Measurements from ENCODE around the gene SH3RF3.

Gene SH3RF3

DNA sequence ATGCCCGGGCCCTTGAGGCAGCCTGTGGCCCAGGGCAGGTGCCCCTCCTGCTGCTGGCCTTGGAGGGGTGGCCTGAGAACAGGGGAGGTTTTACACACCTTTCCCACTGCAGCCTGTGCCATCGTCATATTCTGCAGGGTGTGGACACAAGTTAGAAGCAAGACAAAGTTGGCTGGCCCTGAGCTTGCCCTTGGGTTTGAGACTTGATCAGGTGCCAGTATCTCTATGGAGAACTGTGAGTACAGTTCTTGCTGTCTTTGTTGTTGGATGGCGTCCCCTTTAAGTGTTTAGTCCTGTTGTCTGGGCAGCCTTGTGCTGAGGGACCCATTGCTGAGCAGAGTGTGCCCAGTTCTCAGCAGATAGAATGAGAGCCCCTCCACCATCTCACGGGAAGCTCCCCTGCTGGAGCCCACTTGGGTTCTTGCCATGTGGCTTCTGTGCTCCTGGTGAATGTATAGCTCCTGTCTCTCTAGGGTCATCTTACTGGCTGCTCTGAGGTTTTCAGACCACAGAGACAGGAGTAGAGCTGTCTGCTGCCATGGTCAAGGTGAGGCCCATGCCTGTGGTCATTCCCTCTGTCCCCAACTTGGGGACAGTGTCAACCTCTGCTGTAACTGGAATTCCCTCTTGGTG lies 115.9 kb downstream of the SH3RF3 start:
- no peak for DNase-seq

DNA sequence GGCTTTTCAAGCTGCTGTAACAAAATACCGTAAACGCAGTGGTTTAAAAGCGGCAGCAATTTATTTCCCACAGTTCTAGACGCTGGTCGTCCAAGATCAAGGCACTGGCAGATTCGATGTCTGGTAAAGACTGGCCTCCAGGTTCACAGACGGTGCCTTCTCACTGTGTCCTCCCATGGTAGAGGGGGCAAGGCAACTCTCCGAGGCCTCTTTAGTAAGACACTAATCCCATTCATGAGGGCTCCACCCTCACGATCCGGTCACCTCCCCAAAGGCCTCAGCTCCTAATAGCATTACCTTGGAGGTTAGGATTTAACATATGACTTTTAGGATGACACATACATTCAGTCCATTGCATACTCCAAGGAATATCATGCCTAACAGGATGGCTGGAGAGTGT lies 117.2 kb downstream of the SH3RF3 start:
- no peak for DNase-seq

DNA sequence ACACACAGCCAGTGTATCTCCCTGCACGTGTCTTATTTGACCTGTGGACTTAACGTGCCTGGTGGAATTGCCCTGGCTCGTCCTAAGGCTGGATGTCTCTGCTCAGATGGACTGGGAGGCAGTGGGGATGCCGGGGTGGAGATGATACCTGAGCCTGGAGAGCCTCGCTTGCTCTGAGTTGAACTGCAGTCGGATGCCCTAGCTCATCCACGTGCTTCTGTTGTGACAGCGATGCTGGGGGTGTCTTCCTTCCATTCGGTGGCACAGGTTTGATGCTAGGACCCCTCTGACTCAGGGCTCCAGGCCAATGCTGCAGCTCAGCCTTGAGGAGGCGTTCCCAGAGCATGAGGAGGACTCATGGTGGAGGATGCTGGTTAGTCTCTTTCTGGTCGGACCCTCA lies 117.6 kb downstream of the SH3RF3 start:
- DNase-seq, result no peak

DNA sequence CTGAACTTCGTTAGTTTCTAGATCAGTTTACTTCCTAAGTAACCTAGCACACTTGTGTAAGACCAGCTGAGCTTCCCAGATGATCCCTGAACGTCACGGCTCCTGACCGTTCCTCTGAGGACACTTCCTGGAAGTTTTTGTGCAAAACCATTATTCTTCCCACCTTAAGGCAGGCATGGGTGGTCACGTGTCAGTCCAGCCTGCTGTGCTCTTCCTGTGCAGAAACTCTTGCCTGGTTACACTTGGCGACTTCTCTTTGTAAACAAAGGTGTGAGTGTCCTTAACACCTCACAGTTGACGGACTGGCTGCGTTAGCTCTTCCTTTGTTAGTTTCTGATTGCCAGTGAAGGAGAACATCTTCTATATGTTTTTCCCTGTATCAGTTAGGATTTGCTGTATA lies 118.3 kb downstream of the SH3RF3 start:
- DNase-seq, result no peak

DNA sequence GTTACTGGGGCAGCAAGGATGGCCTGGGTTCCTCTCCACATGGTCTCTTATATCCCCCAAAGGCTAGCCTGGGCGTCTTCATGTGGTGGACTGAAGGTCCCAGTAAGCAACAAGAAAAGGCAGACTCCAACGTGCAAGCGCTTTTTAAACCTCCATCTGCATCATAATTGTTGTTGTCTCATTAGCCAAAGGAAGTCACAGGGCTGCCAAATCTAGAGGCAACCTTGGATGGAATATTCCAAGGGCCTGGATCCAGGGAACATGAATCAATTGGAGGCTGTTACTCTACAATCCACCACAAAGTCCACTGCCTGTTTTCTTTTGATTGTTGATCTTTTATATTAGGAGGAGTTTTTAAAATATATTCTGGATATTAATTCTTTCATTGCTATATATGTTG lies 118.8 kb downstream of the SH3RF3 start:
- no peak for DNase-seq

DNA sequence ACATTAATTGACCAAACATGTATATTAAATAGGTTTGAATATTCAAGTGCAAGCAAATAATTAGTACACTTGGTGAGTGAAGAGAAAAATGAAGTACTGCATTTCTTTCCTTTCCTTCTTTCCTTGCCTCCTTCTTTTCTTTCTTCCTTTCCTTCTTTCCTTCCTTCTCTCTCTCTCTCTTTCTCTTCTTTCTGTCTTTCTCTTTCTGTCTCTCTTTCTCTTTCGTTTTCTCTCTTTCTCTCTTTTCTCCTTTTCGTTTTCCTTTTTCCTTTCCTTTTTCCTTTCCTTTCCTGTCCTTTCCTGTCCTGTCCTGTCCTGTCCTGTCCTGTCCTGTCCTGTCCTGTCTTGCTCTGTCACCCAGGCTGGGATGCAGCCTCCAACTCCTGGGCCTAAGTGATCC lies 119.6 kb downstream of the SH3RF3 start:
- DNase-seq, result no peak

DNA sequence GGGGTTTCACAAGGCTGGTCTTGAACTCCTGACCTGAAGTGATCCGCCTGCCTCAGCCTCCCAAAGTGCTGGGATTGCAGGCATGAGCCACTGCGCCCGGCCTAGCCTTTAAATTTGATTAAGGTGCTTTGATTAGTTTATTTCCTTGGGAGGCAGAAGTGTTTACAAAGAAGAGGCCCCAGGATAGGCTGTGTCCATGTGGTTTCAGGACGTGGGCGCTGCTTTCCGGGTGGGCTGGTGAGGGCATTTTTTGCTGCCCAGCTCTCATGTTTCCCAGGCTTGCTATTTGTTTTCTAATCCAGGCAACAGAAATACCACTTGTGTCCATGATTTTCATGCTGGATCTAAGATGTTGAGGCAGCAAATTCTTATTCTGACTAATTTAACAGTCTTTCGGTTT lies 124.2 kb downstream of the SH3RF3 start:
- DNase-seq, result no peak

DNA sequence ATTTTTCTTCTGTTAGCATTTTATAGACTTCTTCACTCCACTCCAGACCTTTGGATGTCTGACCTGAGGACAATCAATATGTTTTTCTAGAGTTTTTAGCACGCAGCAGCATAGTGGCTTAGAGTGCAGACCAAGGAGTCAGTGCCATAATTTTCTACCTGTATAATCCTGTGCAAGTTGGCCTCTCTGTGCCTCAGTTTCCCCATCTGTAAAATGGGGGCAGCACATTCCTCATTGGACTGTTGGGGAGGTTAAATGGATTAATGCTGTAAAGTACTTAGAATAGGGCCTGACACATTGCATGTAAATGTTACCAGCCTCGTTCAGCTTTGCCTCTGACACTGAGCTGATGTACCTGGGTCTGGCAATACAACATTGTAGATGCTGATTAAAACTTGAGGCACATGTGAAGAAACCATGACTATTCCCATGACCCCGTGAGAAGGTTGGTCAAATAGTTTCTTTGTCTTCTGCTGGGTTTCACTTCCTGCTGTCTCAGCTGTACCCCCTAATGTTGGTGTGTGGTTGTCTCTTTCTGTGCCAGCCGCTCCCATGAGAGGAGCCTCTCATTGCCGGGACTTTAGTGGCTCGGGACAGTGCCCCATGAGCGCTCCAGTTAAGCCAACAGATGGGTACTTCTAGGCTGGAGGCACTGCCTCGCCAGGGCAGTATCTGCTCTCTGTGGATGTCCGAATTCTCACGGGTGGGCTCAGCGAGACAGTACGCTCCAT lies 125.3 kb downstream of the SH3RF3 start:
- no peak for DNase-seq

DNA sequence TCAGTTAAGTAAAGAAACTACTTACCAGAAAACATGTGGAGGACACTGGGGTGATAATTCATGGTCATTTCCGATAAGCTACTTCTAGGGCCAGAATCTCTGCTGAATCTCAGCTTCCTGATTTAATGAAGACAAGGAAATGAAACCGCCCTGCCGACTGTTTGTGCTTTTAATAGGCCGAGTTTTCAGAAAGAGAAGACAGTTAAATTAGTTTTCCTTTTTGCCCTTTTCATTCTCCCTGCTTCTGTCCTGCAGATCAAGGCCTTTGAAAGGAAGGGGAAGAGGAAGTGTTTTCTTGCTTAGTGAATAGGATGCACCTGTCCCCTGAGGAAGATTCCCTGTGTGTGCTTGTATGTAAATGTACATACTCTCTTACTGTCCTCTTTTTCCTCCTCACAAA lies 126.6 kb downstream of the SH3RF3 start:
- DNase-seq, result no peak

DNA sequence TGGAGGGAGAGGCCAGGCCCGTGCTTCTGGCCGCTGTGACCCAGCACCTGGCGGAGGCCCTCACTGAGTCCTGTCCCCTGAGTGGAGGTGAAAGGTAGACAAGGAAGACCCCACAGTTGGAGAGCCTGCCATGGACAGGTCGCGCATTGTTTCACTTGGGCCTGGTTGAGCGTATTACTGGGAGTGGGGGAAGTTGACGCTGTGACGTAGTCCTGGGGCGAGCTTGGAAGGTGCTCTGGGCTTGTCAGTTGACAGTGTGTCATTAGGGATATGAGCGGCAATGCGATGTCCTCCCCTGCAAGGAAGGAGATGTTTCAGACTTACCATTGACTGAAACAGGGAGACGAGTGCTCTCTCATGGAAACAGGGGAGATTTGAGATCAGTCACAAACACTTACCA lies 127.1 kb downstream of the SH3RF3 start:
- no peak for DNase-seq

DNA sequence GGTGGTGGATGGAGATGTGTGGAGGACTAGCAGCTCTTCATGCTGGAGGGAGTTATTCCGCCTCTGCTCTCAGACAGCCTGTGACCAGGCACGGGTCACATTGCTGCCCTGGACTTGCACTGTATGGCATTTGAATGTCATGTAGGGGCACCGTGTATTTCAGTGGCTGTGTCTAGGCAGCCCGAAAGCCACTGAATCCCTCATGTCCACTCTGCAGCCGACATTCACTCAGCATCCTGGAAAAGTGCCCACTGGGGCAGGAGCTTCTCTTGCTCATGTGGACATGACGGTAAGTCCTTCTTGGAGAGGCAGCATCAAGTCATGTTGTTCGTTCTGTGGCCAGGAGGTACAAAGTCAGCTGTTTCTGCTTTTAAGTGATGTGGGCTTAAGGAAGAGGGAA lies 127.9 kb downstream of the SH3RF3 start:
- DNase-seq, result no peak

DNA sequence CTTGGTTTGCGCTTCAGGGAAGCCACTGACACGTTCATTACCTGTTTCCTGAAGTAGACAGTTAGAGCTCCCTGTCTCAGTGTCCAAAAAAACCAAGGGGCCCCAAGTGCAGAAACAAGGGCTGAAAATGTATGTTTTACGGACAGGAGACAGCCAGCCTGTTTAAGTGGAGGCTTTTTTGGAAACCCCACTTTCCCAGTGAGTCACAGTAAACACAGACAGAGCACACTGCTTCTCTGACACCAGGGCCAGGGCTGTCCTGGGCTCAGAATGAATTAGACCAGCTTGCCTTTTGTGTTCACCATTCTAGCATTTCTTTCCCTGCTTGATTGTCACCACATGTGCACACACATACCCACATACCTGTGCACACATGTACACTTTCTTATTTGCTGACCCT lies 128.6 kb downstream of the SH3RF3 start:
- DNase-seq, result no peak

DNA sequence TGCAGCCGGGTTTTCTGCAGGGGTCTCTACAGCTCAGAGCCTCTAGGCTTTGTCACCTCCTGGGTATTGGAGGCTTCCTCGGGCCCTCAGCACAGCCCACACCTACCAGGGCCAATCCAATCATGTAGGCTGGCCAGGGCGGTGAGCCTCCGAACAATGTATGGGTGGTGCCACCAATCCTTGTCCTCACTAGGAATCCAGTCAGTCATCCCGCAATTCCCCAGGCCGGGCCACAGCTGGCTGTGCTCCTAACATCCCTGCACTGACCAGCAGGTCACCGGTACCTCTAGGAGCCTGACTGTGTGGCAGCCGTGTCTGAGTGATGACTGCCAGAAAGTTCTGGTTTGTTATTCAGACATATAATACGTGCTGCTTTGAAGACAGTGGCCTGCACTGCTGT lies 129.4 kb downstream of the SH3RF3 start:
- no peak for DNase-seq

DNA sequence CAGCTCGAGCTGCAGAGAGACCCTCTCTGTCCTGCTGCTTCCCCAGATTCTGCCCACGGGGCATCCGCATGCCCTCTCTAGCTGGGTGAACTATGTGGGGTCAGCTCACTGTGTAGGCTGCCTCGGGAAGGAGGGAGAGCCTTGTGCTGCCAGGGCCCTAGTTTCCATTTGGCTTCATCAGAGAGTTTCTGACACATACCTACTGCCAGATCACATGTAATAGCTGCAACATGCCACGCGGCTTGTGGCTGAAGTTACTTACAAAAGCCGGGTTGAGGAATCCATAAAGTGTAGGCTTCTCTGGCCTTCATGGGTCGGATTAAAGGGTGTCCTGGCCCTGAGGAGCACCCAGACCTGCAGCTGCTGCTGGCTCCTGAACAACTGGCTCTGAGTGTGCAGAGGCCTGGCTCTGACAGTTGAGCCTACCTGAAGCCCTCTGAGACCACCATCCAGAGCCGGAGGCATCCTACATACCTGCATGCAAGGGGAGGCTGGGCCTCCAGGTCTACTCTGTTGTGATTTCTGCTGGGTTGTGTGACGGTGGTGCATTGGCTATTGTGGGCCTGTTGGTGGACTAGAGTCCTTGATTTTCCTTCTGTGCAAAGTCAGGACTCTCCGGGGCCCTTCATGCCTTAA lies 130.0 kb downstream of the SH3RF3 start:
- no peak for DNase-seq

DNA sequence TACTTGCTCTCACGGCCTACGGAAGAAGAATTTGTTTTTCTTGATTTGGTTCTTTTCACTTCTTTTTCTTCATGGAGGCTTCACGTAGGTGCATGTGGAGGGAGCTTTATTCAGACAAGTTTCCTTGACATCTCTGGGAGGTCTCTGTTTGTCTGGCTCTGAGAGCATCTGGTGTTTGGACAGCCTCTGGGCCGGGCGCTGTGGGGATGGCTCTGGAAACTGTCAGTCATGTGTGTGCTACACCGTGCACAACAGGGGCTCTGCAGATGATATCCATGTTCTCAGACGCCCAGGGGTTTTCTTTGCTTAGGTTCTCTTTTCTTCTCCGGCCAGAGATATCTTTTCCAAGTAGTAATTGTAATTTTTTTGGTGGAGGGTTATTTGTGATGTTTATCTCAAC lies 130.7 kb downstream of the SH3RF3 start:
- DNase-seq, result no peak

DNA sequence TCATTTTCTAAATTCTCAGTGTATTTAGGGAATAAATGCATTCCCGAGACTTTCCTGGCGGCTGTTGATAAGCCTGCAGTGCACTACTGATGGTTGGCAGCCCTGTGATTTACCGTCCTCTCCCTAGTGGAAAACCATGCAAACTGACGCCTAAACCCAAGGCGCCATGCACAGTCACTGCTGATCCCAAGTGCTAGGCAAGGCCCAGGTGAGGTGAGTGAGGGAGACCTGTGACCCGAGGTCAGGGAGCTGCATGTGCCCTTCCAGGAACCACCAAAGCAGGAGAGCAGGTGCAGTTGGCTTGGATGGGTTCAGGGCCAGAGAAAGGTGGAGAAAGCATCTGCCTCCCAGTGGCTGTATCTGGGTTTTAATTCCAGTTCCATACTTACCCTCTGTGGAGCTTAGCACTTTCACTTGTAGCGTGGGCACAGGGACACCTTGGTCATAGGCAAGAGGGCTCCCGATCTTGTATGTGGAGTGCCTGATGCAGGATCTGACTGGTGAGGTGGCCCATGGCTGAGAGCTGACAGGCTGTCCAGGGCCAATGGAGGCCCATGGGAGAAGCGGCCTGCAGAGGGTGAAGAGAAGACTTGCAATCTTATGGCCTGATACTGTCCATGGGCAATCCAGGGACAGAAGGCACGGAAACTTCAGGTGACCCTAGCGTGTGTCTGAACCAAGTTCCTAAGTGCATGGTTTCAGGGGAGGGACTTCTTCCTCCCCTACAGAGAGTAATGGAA lies 131.3 kb downstream of the SH3RF3 start:
- DNase-seq, result no peak

DNA sequence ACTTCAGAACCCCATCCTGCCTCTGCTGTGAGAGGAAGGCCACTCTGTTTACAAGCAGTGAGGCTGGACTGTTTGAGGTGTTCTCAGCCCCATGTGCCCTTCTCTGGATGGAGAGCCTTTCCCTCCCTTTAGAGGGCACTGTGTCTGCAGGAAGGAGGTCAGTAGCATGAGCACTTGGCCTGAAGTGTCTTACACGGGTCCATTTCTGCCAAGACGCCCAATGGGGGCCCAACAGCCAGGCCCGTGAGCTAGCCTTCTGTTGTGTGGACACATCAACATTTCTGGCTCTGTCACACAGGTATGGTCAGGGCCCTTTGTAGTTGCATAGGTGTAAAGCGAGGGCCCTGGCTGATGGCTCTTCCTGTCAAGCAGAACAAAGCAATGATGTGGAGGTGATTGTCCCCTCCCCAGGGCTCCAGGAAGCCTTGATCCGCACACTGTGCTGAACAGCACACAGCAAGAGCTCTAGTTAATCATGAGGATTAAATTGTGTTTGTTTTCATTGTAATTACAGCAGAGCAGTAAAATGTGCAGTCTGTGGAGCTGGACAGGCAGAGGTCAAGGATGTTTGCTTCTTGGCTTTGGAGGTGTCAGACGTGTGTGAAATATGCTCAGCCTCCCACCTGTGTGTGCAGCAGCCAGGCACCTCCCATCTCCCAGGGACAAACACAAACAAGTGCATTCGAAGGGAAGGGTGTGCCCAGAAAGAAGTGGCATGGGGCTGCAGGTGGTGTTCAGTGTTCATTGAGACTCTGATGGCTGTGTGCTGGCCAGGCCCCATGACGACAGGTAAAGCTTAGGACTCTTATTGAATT lies 132.1 kb downstream of the SH3RF3 start:
- DNase-seq, result no peak

DNA sequence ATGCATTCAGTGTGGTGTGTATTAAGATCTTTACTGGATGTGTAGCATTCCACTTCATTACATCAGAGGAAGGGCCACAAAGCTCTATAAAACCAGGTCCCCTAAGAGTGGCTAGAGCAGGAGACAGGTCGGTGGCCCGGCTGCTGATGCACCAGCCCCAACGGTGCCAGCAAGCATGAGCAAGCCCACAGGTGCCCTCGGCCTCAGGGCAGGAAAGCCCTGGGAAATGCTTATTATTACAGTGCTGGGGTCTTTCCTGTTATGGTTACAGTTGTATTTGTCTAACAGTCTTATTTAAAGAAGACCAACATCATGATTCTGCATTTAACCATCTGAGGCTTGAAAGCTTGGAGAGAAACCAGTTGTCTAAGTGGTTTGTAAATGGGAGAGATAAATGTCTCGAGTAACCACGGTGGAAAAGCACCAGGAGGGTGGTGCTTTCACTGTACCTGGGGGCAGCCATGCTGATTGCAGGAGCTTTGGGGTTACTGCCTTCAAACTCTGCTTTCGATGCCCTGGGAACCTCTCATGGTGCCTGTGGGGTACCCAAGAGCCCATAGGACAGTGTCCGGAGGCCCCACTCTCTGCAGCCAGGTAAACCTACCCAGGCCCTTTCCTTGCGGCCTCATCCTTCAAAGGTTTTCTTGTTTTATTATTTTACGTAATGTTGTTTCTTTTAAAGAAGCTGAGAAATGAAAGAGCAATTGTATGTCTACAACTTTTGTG lies 133.1 kb downstream of the SH3RF3 start:
- no peak for DNase-seq

DNA sequence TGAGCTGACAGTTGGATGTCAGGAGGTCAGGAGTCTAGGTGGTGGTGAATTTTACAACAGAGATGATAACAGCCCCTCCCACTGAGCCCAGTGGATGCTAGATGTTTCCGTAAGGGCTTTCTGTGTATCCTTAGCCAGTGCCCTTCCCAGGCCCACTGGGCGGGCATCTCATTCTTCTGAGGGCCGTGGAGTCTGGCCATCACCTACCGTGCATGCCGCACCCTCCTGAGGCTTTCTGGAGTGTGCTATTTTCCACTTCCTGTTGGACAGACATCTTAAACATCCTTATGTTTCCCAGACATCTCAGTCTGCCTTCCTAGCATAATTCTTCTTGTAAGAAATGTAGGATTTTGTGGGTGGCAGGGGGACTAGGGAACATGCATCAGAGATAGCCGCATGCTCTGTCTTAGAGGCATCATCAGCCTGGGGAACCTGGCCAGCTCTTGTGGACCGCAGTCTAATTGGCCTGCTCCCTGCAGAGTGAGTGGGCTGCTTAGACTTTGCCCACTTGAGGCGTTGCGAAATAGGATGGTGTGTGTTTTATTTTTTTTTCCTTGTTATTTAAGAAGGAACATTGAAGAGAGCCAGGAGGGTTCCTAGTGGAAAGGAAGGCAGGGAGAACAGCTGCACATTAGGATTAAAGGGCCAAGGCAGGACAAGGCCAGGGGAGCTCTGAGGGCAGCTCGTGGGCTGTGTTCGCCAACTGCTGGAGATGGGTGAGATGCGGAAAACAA lies 135.8 kb downstream of the SH3RF3 start:
- no peak for DNase-seq

DNA sequence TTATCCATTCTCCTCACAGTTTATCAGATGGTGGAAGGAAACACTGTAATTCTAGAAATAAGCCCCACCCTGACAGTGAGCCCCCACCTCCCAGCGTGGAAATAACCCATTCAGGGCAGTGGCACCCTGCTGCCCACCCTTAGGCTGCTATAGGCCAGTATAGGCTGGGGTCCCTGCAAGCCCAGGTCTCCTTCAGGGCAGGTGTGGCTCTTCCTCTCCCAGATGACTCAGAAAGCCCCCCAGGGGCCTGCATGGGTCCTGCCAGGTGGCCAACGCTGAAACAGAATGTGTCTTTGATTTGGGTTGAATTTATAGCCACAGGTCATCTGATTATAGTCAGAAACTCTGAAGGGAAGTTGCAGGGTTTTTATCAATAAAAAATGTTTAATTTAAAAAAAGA lies 136.4 kb downstream of the SH3RF3 start:
- no peak for DNase-seq

DNA sequence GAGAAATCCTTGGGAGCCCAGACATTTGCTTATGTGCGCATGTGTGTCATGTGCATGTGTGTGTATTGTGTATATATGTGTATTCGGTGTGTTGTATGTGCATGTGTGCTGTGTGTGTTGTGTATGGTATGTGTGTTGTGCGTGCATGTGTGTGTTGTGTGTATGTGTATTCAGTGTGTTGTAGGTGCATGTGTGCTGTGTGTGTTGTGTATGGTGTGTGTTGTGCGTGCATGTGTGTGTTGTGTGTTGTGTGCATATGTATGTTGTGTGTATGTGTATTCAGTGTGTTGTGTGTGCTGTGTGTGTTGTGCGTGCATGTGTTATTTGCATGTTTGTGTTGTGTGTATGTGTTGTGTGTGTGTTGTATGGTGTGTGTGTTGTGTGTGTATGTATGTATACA lies 136.9 kb downstream of the SH3RF3 start:
- no peak for DNase-seq

DNA sequence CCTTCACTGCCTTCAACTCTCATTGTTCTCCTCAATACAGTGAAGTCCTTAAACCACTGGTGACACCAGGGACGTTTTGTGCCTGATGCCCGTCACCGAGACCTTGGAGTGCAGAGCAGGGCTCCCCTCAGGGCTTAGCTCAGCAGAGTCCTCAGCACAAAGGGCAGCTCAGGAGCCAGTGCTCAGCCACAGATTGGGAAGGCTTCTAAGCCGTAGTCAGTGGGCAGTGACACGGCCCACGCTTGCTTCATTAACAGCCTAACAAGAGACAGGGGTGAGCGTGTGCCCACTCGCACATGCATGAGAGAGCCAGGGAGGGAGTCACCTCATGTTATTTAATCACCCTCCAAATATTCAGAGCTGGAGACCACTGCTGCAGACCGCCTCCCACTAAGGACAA lies 137.5 kb downstream of the SH3RF3 start:
- no peak for DNase-seq
